ENCODE measurements around the gene ADGRL2. TPM values are rescaled to one million over a fixed set of nuclear protein-coding genes. Genes with fewer than 3 reads are reported as not detected.

The ADGRL2 gene
- total RNA-seq, 1 donor from 2014 or later = 270 TPM

GRCh38 chr1:81809808-81810207 lies 9.1 kb downstream of the ADGRL2 start:
- peaks cover 97% of the 10 kb centered on the region for H3K4me1 ChIP-seq
- H3K79me2 ChIP-seq (ENCODE audit: low read depth) = peaks cover 100% of the 10 kb centered on the region
- H3K4me3 ChIP-seq = no peak overlapping the region

GRCh38 chr1:81811757-81812371 lies 11.1 kb downstream of the ADGRL2 start:
- TF ChIP-seq EZH2 (IDR thresholded peaks at IDR 0.05) (no peak), EZH2phosphoT487 (IDR thresholded peaks at IDR 0.05) (no peak), CTCF (IDR thresholded peaks at IDR 0.05) (peak; percentile 28)
- Histone ChIP-seq H4K20me1 (ENCODE audit: low read depth) (peaks cover 100% of the 10 kb centered on the region), H2AFZ (replicated peaks) (no peak overlapping the region), H3K9ac (no peak overlapping the region), H3K27ac (peak overlapping the region; percentile 47), H3K4me2 (peak overlapping the region; percentile 50), H3F3A (ENCODE audit: low read depth) (peaks cover 4% of the 10 kb centered on the region), H3K4me3 (no peak overlapping the region), H3K36me3 (no peaks in the 10 kb centered on the region), H3K79me2 (ENCODE audit: low read depth) (peaks cover 100% of the 10 kb centered on the region), H3K27me3 (no peaks in the 10 kb centered on the region), H3K4me1 (peaks cover 85% of the 10 kb centered on the region), H3K9me3 (ENCODE audit: low read depth) (no peaks in the 10 kb centered on the region)
- no peak overlapping the region for H3K27ac Mint-ChIP-seq
- no peaks in the 10 kb centered on the region for H3K9me3 Mint-ChIP-seq
- peaks cover 48% of the 10 kb centered on the region for H3K4me1 Mint-ChIP-seq
- no peaks in the 10 kb centered on the region for H3K27me3 Mint-ChIP-seq (ENCODE audit: insufficient read depth, low read depth)
- peaks cover 15% of the 10 kb centered on the region for H3K36me3 Mint-ChIP-seq
- no peak overlapping the region for H3K4me3 Mint-ChIP-seq
- DNase-seq (ENCODE audit: low spot score) = no peak

More at GRCh38 chr1:81809808-81810207, 9.1 kb downstream of the ADGRL2 start:
- Histone ChIP-seq H3K27ac (no peak overlapping the region), H3K9ac (no peak overlapping the region), H2AFZ (replicated peaks) (no peak overlapping the region), H3K36me3 (no peaks in the 10 kb centered on the region), H4K20me1 (ENCODE audit: low read depth) (peaks cover 100% of the 10 kb centered on the region), H3F3A (ENCODE audit: low read depth) (peaks cover 18% of the 10 kb centered on the region), H3K27me3 (no peaks in the 10 kb centered on the region), H3K9me3 (ENCODE audit: low read depth) (no peaks in the 10 kb centered on the region), H3K4me2 (peak overlapping the region; percentile 88)
- TF ChIP-seq EZH2phosphoT487 (IDR thresholded peaks at IDR 0.05) = no peak
- no peak for TF ChIP-seq EZH2 (IDR thresholded peaks at IDR 0.05)
- no peak for TF ChIP-seq CTCF (IDR thresholded peaks at IDR 0.05)
- no peaks in the 10 kb centered on the region for H3K27me3 Mint-ChIP-seq (ENCODE audit: insufficient read depth, low read depth)
- no peak for DNase-seq (ENCODE audit: low spot score)
- H3K4me3 Mint-ChIP-seq = no peak overlapping the region
- H3K4me1 Mint-ChIP-seq = peaks cover 68% of the 10 kb centered on the region
- no peak overlapping the region for H3K27ac Mint-ChIP-seq
- no peaks in the 10 kb centered on the region for H3K9me3 Mint-ChIP-seq
- peaks cover 14% of the 10 kb centered on the region for H3K36me3 Mint-ChIP-seq

- no peak overlapping the region for H2AFZ ChIP-seq (replicated peaks)
- H3K4me2 ChIP-seq = peak overlapping the region; percentile 50
- TF ChIP-seq EZH2 (IDR thresholded peaks at IDR 0.05) (no peak), CTCF (IDR thresholded peaks at IDR 0.05) (no peak), EZH2phosphoT487 (IDR thresholded peaks at IDR 0.05) (no peak)
- no peak overlapping the region for H3K9ac ChIP-seq
- Mint-ChIP-seq H3K36me3 (peaks cover 18% of the 10 kb centered on the region), H3K9me3 (no peaks in the 10 kb centered on the region), H3K4me1 (peaks cover 43% of the 10 kb centered on the region), H3K4me3 (no peak overlapping the region), H3K27me3 (ENCODE audit: insufficient read depth, low read depth) (no peaks in the 10 kb centered on the region), H3K27ac (no peak overlapping the region)
- peaks cover 4% of the 10 kb centered on the region for H3F3A ChIP-seq (ENCODE audit: low read depth)
- peaks cover 100% of the 10 kb centered on the region for H3K79me2 ChIP-seq (ENCODE audit: low read depth)
- no peak for DNase-seq (ENCODE audit: low spot score)
- H3K27ac ChIP-seq = no peak overlapping the region
- no peaks in the 10 kb centered on the region for H3K27me3 ChIP-seq
- H3K9me3 ChIP-seq (ENCODE audit: low read depth) = no peaks in the 10 kb centered on the region
- peaks cover 77% of the 10 kb centered on the region for H3K4me1 ChIP-seq
- no peak overlapping the region for H3K4me3 ChIP-seq
- H3K36me3 ChIP-seq = no peaks in the 10 kb centered on the region
- peaks cover 100% of the 10 kb centered on the region for H4K20me1 ChIP-seq (ENCODE audit: low read depth)
Observed at GRCh38 chr1:81812712-81813111, 12.0 kb downstream of the ADGRL2 start.

Measured in neural progenitor cell (in vitro differentiated cells).